WTC11 (cell line): ENCODE data around the gene GARS1.

Experiments
- CTCF ChIP-seq: fragments of 200-600 bp; IDR thresholded peaks from 2 replicates; pipeline ENCODE4 v1.8.0; 2022; ENCODE audit warnings: antibody characterized with exemption
- E2F5 ChIP-seq: sonication (generic); formaldehyde crosslinking; IDR thresholded peaks from 2 replicates; pipeline ENCODE4 v1.8.1; 2022; ENCODE audit warnings: mild to moderate bottlenecking, moderate library complexity, missing genetic modification reagents
- NFE2L1 ChIP-seq: sonication (generic); formaldehyde crosslinking; IDR thresholded peaks from 2 replicates; pipeline ENCODE4 v1.8.1; 2023; ENCODE audit warnings: missing genetic modification reagents

- TF ChIP-seq CTCF, result no peak
- no peak for TF ChIP-seq NFE2L1 (CRISPR knock-in tag)
- TF ChIP-seq E2F5, result no peak
Measured at GRCh38 chr7:30642789-30643188, 48.1 kb downstream of the GARS1 start.
